Superior temporal gyrus (tissue), 1 donor: ENCODE results near the gene ZNF593.

ENCODE experiments used
- DNase-seq: peaks from one replicate; pipeline ENCODE4 v3.0.0-alpha.2; 2016; ENCODE audit errors: extremely low spot score

Gene ZNF593

DNA sequence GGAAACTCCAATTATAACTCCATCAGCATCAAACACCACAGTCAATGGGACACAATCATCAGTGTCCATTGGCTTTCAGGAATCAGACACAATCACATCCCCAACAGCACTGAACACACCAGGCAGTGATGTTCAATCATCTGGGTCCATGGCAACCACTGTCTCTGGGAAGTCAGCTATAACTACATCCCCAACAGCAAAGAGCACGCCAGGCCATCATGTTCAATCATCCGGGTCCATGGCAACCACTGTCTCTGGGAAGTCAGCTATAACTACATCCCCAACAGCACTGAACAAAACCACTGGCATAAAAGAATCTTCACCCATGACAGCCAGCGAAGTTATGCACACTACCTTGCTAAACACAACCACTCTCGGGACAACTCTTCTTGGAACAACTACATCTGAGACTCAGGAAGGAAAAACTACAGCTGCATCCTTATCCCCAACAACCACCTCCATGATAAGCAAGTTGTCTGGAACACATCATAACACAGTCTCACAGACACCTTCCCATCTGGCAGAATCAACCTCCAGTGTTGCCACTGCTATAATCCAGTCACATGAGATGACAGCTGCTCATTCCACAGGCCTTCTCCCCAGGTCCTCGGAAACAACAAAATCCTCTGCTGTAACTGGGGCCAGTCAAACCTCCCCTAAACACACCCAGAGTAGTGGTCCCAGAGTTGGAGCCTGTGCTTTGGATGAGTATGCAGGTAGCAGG is 40.6 kb downstream of the ZNF593 start:
- no peak for DNase-seq

DNA sequence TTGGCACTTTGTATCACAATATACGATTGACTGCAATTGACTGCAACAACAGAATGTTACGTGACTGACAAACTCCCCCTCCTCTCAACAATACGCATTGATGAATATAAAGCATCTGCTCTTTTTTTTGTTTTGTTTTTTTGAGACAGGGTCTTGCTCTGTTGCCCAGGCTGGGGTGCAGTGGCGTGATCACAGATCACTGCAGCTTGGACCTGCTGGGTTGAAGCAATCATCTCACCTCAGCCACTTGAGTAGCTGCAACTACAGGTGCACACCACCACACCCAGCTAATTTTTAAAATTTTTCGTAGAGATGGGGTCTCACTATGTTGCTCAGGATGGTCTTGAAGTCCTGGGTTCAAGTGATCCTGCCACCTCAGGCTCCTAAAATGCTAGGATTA is 43.0 kb downstream of the ZNF593 start:
- no peak for DNase-seq

- DNase-seq: no peak
Observed at GRCh38 chr1:26213335-26213905, 43.7 kb downstream of the ZNF593 start.

GRCh38 chr1:26215246-26215645 is 45.5 kb downstream of the ZNF593 start:
- DNase-seq: no peak

- no peak for DNase-seq
Observed at GRCh38 chr1:26218906-26219494, 49.3 kb downstream of the ZNF593 start.
